Measurements from ENCODE around the gene MAN1C1. TPM values are rescaled to one million over a fixed set of nuclear protein-coding genes. Genes with fewer than 3 reads are reported as not detected.

MAN1C1 gene
- total RNA-seq, 1 experiment from 2014 or later: 1.2 TPM

- ATAC-seq (no peak), DNase-seq (ENCODE audit: low read depth, low spot score) (no peak)
- CTCF ChIA-PET: no interaction called here
- no TSS peak for BruUV-seq (replicated peaks)
- no peaks in the 10 kb centered on the region for H3K36me3 ChIP-seq (ENCODE audit: control insufficient read depth in 1 of 2, insufficient read depth in 2 of 2, low read length in 2 of 2)
- no peaks in the 10 kb centered on the region for H3K9me2 ChIP-seq (ENCODE audit: insufficient read depth)
- POLR2A ChIA-PET: no interaction called here
- no peaks in the 10 kb centered on the region for H3K79me2 ChIP-seq (ENCODE audit: insufficient read depth, low read length)
- no peaks in the 10 kb centered on the region for H3K9me3 ChIP-seq (ENCODE audit: control insufficient read depth in 1 of 2, insufficient read depth in 1 of 2, low read depth in 1 of 2, low read length in 2 of 2)
- TF ChIP-seq, protein P1, sequence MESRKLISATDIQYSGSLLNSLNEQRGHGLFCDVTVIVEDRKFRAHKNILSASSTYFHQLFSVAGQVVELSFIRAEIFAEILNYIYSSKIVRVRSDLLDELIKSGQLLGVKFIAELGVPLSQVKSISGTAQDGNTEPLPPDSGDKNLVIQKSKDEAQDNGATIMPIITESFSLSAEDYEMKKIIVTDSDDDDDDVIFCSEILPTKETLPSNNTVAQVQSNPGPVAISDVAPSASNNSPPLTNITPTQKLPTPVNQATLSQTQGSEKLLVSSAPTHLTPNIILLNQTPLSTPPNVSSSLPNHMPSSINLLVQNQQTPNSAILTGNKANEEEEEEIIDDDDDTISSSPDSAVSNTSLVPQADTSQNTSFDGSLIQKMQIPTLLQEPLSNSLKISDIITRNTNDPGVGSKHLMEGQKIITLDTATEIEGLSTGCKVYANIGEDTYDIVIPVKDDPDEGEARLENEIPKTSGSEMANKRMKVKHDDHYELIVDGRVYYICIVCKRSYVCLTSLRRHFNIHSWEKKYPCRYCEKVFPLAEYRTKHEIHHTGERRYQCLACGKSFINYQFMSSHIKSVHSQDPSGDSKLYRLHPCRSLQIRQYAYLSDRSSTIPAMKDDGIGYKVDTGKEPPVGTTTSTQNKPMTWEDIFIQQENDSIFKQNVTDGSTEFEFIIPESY (IDR thresholded peaks at IDR 0.05; ENCODE audit: extremely low read depth, insufficient replicate concordance, low read length): no peak
- TF ChIP-seq SP1 (IDR thresholded peaks at IDR 0.05; ENCODE audit: low read depth) (no peak), TCF7L2 (IDR thresholded peaks at IDR 0.05; ENCODE audit: borderline replicate concordance, extremely low read depth, insufficient read depth, insufficient read length) (no peak), FOSL1 (IDR thresholded peaks at IDR 0.05; ENCODE audit: low read depth) (no peak), ZNF274 (IDR thresholded peaks at IDR 0.05; ENCODE audit: low read depth, low read length) (no peak), EZH2phosphoT487 (IDR thresholded peaks at IDR 0.05; ENCODE audit: borderline replicate concordance) (no peak), RAD21 (IDR thresholded peaks at IDR 0.05; ENCODE audit: low read depth) (no peak), SRF (IDR thresholded peaks at IDR 0.05; ENCODE audit: low read depth) (no peak), REST (IDR thresholded peaks at IDR 0.05; ENCODE audit: low read depth) (no peak), SIN3A (IDR thresholded peaks at IDR 0.05; ENCODE audit: low read depth) (no peak), POLR2A (IDR thresholded peaks at IDR 0.05; ENCODE audit: borderline replicate concordance, extremely low read depth, insufficient read depth, insufficient read length) (no peak), ELF1 (IDR thresholded peaks at IDR 0.05; ENCODE audit: borderline replicate concordance, low read depth) (no peak), EZH2 (IDR thresholded peaks at IDR 0.05) (no peak), JUND (IDR thresholded peaks at IDR 0.05) (no peak)
- TF ChIP-seq, protein P2, sequence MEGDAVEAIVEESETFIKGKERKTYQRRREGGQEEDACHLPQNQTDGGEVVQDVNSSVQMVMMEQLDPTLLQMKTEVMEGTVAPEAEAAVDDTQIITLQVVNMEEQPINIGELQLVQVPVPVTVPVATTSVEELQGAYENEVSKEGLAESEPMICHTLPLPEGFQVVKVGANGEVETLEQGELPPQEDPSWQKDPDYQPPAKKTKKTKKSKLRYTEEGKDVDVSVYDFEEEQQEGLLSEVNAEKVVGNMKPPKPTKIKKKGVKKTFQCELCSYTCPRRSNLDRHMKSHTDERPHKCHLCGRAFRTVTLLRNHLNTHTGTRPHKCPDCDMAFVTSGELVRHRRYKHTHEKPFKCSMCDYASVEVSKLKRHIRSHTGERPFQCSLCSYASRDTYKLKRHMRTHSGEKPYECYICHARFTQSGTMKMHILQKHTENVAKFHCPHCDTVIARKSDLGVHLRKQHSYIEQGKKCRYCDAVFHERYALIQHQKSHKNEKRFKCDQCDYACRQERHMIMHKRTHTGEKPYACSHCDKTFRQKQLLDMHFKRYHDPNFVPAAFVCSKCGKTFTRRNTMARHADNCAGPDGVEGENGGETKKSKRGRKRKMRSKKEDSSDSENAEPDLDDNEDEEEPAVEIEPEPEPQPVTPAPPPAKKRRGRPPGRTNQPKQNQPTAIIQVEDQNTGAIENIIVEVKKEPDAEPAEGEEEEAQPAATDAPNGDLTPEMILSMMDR (IDR thresholded peaks at IDR 0.05 in 2 of 3, conservative IDR thresholded peaks at IDR 0.05 in 1 of 3; ENCODE audit: borderline replicate concordance in 1 of 3, insufficient read depth in 1 of 3, low read depth in 2 of 3, low read length in 2 of 3): no peak
- no peak overlapping the region for H3K4me2 ChIP-seq (ENCODE audit: low read length)
- RAD21 ChIA-PET (ENCODE audit: low non-redundant PET in 1 of 2, low total read pairs in 2 of 2, uncharacterized antibody in 2 of 2, unreplicated experiment in 2 of 2): no interaction called here
- peaks cover 0 to 6% of the 10 kb centered on the region in 2 experiments; a peak in 1 of 4 replicates for H3K4me1 ChIP-seq (ENCODE audit: control insufficient read depth in 1 of 2, insufficient read depth in 2 of 2, low read length in 2 of 2)
- H2AFZ ChIP-seq (ENCODE audit: low read depth, low read length, poor library complexity, severe bottlenecking): no peak overlapping the region
- H3K27me3 ChIP-seq (ENCODE audit: insufficient read depth, low read length): no peaks in the 10 kb centered on the region
- intact Hi-C loops (cut with micrococcal nuclease): no loop called here
- H3K9ac ChIP-seq (ENCODE audit: low read length): no peak overlapping the region
- H3K27ac ChIP-seq (ENCODE audit: low read depth, low read length): no peak overlapping the region
- no peak overlapping the region for H3K4me3 ChIP-seq (replicated peaks in 1 of 2; ENCODE audit: low read depth in 1 of 2, low read length in 2 of 2)
- H4K20me1 ChIP-seq (ENCODE audit: insufficient read depth): no peaks in the 10 kb centered on the region
Measured at GRCh38 chr1:25669781-25670567, 53.4 kb downstream of the MAN1C1 start.

All from HCT116 (cell line).